PC-9 (cell line): ENCODE data around the gene ADGRV1.

Experiments
- EZH2 ChIP-seq: fragments of 200-600 bp; sonication (generic); IDR thresholded peaks from 2 replicates; pipeline ENCODE4 v1.8.0; 2017; ENCODE audit warnings: antibody characterized with exemption, low read depth
- TF ChIP-seq, protein P1 (sequence below): fragments of 200-600 bp; sonication (generic); conservative IDR thresholded peaks from 2 replicates; pipeline ENCODE4 v1.6.1; 2017; ENCODE audit warnings: mixed run types, antibody characterized with exemption, mild to moderate bottlenecking, moderate library complexity

DNA sequence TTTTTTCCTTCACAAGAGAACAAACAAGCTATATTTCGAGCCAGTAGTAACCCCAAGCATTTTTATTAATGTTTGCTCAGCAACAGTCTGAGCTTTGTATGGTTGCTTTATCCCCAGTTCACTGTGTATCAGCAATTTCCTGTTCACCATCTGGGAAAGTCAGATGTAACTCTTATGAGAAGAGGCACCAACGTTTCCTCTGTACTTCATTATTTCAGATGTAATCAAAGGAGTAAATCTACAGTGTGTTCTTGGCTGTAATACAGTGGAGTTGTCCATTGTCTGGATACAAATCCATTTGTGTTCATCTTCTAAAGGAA lies 484.3 kb downstream of the ADGRV1 start:
- TF ChIP-seq, protein P1, sequence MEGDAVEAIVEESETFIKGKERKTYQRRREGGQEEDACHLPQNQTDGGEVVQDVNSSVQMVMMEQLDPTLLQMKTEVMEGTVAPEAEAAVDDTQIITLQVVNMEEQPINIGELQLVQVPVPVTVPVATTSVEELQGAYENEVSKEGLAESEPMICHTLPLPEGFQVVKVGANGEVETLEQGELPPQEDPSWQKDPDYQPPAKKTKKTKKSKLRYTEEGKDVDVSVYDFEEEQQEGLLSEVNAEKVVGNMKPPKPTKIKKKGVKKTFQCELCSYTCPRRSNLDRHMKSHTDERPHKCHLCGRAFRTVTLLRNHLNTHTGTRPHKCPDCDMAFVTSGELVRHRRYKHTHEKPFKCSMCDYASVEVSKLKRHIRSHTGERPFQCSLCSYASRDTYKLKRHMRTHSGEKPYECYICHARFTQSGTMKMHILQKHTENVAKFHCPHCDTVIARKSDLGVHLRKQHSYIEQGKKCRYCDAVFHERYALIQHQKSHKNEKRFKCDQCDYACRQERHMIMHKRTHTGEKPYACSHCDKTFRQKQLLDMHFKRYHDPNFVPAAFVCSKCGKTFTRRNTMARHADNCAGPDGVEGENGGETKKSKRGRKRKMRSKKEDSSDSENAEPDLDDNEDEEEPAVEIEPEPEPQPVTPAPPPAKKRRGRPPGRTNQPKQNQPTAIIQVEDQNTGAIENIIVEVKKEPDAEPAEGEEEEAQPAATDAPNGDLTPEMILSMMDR: no peak
- no peak for TF ChIP-seq EZH2
